Uterus (tissue), 2 donors: ENCODE measurements around the gene TSC2.

Experiments used
- CTCF ChIP-seq, 4 experiments: fragments of 200-600 bp in 2 of 4; fragments of 450-650 bp in 2 of 4; sonication (generic) in 2 of 4; IDR thresholded peaks; one replicate each; pipeline ENCODE4 v1.5.1; 2016 to 2019; ENCODE audit warnings: antibody characterized with exemption in 4 of 4, mild to moderate bottlenecking in 2 of 4, moderate library complexity in 1 of 4
- POLR2A ChIP-seq, 2 donors: fragments of 450-650 bp; IDR thresholded peaks; one replicate each; pipeline ENCODE4 v1.6.1; 2016; ENCODE audit warnings: antibody characterized with exemption in 2 of 2, mild to moderate bottlenecking in 1 of 2, moderate library complexity in 1 of 2

GRCh38 chr16:2083409-2083808 is 35.6 kb downstream of the TSC2 start:
- TF ChIP-seq CTCF (IDR thresholded peaks at IDR 0.05) (no peak), POLR2A (IDR thresholded peaks at IDR 0.05) (no peak)
